Glutamatergic neuron (in vitro differentiated cells): ENCODE results near the gene FIBCD1. TPM values are rescaled to one million over a fixed set of nuclear protein-coding genes. Genes with fewer than 3 reads are reported as not detected.

ENCODE experiments used
- DNase-seq: peaks from one replicate; pipeline ENCODE4 v3.0.0; 2022
- H3K27ac Mint-ChIP-seq: one replicate; pipeline ENCODE4 v1.8.0; 2020; ENCODE audit warnings: mild to moderate bottlenecking, mixed read lengths, inconsistent platforms; ENCODE audit not compliant: unreplicated experiment
- H3K27me3 Mint-ChIP-seq: one replicate; pipeline ENCODE4 v1.8.0; 2020; ENCODE audit warnings: mild to moderate bottlenecking, moderate library complexity, mixed read lengths, inconsistent platforms; ENCODE audit not compliant: unreplicated experiment
- H3K36me3 Mint-ChIP-seq: one replicate; pipeline ENCODE4 v1.8.0; 2020; ENCODE audit warnings: mild to moderate bottlenecking, mixed read lengths, inconsistent platforms; ENCODE audit not compliant: unreplicated experiment
- H3K4me1 Mint-ChIP-seq: one replicate; pipeline ENCODE4 v1.8.0; 2020; ENCODE audit warnings: mild to moderate bottlenecking, low read depth, mixed read lengths, inconsistent platforms; ENCODE audit not compliant: unreplicated experiment
- H3K4me3 Mint-ChIP-seq: one replicate; pipeline ENCODE4 v1.8.0; 2020; ENCODE audit warnings: mild to moderate bottlenecking, mixed read lengths, inconsistent platforms; ENCODE audit not compliant: unreplicated experiment
- H3K9me3 Mint-ChIP-seq: one replicate; pipeline ENCODE4 v1.8.0; 2020; ENCODE audit warnings: mild to moderate bottlenecking, moderate library complexity, mixed read lengths, inconsistent platforms; ENCODE audit not compliant: unreplicated experiment
- CTCF ChIP-seq: fragments of 200-600 bp; sonication (generic); IDR thresholded peaks from one replicate; pipeline ENCODE4 v1.5.0; 2021; ENCODE audit not compliant: partially characterized antibody, unreplicated experiment
- total RNA-seq: library from RNA; stranded (reverse); fragmentation: NEBNext Ultra II Directional; extraction: Animal tissue kit (Norgen Biotek cat#: 25700); gene quantifications from one replicate; pipeline ENCODE4 v1.2.1, GENCODE V29; 2021; ENCODE audit not compliant: unreplicated experiment

Gene FIBCD1
- total RNA-seq, 1 donor from 2014 or later = not detected

- Mint-ChIP-seq H3K27ac (no peak overlapping the region), H3K9me3 (peaks cover 4% of the 10 kb centered on the region), H3K4me1 (peaks cover 4% of the 10 kb centered on the region), H3K4me3 (no peak overlapping the region), H3K27me3 (peaks cover 2% of the 10 kb centered on the region), H3K36me3 (no peaks in the 10 kb centered on the region)
- DNase-seq = no peak
- no peak for TF ChIP-seq CTCF
Measured at GRCh38 chr9:130908878-130909355, 30.1 kb downstream of the FIBCD1 start.

DNA sequence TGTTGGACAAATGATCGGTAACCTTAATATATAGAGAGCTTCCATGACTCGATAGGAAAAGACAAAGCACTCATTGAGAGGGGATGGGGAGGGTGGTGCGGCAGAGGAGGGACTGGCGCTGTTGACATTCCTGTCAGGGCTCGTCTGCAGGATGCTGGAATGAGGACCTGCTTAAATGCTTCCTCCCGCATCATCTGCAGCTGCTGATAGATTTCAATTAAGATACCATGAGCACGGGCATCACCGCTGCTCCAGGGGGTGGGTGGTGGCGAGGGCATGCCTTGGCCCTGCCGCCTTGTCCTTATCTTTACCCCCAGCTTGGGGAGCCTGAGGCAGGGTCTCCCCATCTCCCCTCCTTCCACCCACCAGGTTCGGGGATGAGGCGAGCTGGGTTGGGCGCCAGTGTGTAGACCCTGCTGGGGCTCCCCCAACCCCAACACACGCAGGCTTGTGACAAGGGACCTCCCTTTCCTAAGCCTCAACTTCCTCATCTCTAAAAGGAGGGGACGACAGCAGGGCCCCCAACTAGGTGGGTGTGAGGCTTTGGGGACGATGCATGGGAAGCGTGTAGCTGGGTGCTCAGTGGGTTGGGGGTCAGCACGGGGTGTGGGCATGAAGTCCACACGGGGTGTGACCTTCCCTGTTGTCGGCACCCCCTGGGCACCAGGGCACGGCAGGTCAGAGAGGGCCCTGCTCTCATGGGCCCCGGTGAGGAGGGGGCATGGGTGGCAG is 30.7 kb downstream of the FIBCD1 start:
- TF ChIP-seq CTCF = no peak
- H3K36me3 Mint-ChIP-seq = no peaks in the 10 kb centered on the region
- H3K27ac Mint-ChIP-seq = no peak overlapping the region
- H3K27me3 Mint-ChIP-seq = peaks cover 2% of the 10 kb centered on the region
- peaks cover 3% of the 10 kb centered on the region for H3K4me1 Mint-ChIP-seq
- H3K9me3 Mint-ChIP-seq = peaks cover 4% of the 10 kb centered on the region
- no peak for DNase-seq
- H3K4me3 Mint-ChIP-seq = no peak overlapping the region

DNA sequence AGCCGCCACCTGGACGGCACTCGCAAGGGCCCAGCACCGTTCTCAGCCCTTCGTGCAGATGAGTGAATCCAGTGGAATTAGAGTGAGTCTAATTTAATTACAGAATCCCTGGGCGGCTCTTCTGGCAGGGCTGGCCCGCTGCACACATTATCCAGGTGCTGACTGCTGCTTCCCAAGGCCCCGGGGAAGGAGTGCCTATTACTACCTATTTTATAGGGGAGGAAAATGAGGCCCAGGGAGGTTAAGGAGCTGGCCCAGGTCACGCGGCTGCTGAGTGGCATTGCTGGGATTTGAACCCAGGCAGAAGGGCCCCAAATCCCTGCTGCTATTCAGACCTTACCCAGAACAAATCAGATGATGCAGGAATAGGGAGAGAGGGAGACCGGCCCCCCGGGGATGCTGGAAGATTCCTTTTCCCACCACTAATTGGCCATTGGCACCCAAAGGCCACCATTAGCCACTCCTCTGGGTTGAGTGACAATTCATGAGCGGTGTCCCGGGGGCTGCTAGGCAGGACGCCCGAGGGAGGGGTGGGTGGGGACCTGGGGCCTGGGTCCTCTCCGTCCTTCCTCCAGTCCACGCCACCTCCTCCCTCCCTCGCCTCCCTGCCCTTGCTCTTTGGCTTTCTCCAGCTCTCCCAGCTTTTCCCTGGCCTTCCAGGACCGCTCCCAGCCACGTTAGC is 32.2 kb downstream of the FIBCD1 start:
- Mint-ChIP-seq H3K4me3 (no peak overlapping the region), H3K27ac (no peak overlapping the region), H3K9me3 (peaks cover 4% of the 10 kb centered on the region), H3K36me3 (no peaks in the 10 kb centered on the region), H3K4me1 (no peaks in the 10 kb centered on the region), H3K27me3 (peaks cover 2% of the 10 kb centered on the region)
- no peak for TF ChIP-seq CTCF
- DNase-seq = no peak

DNA sequence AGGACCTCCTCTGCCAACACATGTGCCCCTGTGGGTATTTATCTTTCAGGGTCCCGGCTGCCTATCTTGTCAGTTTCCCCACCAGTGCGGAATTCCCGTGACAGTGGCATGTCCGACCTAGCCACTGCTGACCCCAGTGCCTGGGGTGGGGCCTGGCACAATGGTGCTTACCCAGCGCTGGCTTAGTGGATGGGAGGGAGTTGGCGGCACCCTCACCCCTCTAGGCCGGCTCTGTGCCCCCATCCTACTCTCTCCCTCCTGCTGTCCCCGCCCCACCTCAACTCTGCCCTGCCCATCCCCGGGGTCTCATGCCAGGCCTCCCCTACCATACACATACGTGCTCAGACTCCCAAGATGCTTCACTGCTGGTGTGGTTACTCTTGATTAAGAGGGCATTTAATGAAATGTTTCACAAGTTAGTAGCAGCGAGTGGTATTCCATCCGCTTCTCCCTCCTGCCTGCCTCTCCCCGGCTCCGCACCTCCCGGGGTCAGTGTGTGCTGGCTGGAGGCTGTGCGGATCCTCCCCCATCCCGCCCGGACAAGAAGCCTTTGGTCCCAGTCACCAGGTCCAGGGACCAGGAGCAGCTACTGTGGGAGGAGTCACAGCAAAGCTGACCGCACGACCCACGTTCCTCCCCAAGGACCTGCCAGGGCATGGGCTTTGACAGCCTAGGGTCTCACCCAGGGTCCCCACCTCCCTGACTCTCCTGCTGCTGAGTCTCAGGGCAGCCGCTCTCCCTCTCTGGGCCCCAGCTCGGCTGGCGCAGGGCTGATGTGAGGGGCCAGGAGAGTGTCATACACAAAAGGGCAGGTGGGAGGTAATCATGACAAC is 32.9 kb downstream of the FIBCD1 start:
- Mint-ChIP-seq H3K9me3 (peaks cover 4% of the 10 kb centered on the region), H3K36me3 (no peaks in the 10 kb centered on the region), H3K27me3 (peaks cover 2% of the 10 kb centered on the region), H3K4me3 (no peak overlapping the region), H3K27ac (no peak overlapping the region), H3K4me1 (no peaks in the 10 kb centered on the region)
- DNase-seq = no peak
- TF ChIP-seq CTCF = no peak
